H1 (cell line): Measurements from ENCODE around the gene CEND1. TPM values are rescaled to one million over a fixed set of nuclear protein-coding genes. Genes with fewer than 3 reads are reported as not detected.

Experiments used
- KDM4A ChIP-seq: IDR thresholded peaks from one replicate; pipeline ENCODE4 v1.7.1; 2012; ENCODE audit warnings: low read depth, mild to moderate bottlenecking, moderate library complexity, low read length, inconsistent platforms; ENCODE audit not compliant: severe bottlenecking
- polyA plus RNA-seq, 7 experiments: library from polyadenylated mRNA; depleted of rRNA in 3 of 7; stranded (reverse) in 5 of 7; unstranded in 2 of 7; fragments of >200 nt in 5 of 7; fragments of 200-250 nt in 2 of 7; gene quantifications; 1 replicate in 5 of 7; 2 replicates in 1 of 7; 4 replicates in 1 of 7; pipeline versions ENCODE4 v1.2.1 to v1.2.3, GENCODE V29; 2011 to 2013; ENCODE audit warnings: missing spikeins in 2 of 7, mixed read lengths in 2 of 7
- total RNA-seq: library from RNA; stranded (reverse); fragmentation: NEBNext Ultra II Directional; extraction: Animal tissue kit (Norgen Biotek cat#: 25700); gene quantifications from 2 replicates; pipeline ENCODE4 v1.2.1, GENCODE V29; 2021
- TF ChIP-seq, protein P1 (sequence below): IDR thresholded peaks from 2 replicates; pipeline ENCODE4 v1.6.1; 2012; ENCODE audit warnings: inconsistent platforms

The CEND1 gene
- total and polyA plus RNA-seq, 2 of the 8 experiments (the other 6 are each of a cell fraction or from before 2014, with no cell fraction given) = 0.82 to 5.0 TPM

- TF ChIP-seq, protein P1, sequence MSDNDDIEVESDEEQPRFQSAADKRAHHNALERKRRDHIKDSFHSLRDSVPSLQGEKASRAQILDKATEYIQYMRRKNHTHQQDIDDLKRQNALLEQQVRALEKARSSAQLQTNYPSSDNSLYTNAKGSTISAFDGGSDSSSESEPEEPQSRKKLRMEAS = peak; percentile 51
- TF ChIP-seq KDM4A = peak; percentile 82
- TF ChIP-seq, all 59 proteins: peak for 6
Observed at GRCh38 chr11:827146-827896, 37.4 kb upstream of the CEND1 start (continued).
